HT-29 (cell line): Measurements from ENCODE around the gene ELMO3. TPM values are rescaled to one million over a fixed set of nuclear protein-coding genes. Genes with fewer than 3 reads are reported as not detected.

Source experiments
- DNase-seq: peaks from one replicate; pipeline ENCODE4 v3.0.0-alpha.2; 2015; ENCODE audit warnings: low spot score
- total RNA-seq: library from RNA; depleted of rRNA; stranded (reverse); fragments of >200 nt; shearing (Covaris generic); gene quantifications from 2 replicates; pipeline ENCODE4 v1.2.3, GENCODE V29; 2014

Gene ELMO3
- total RNA-seq, 1 experiment from 2014 or later = 57.4 TPM

- no peak for DNase-seq
Observed at GRCh38 chr16:67213197-67214019, 14.5 kb downstream of the ELMO3 start.

GRCh38 chr16:67215706-67216105 is 16.8 kb downstream of the ELMO3 start:
- DNase-seq = no peak

GRCh38 chr16:67216612-67217490 is 17.9 kb downstream of the ELMO3 start:
- no peak for DNase-seq

DNA sequence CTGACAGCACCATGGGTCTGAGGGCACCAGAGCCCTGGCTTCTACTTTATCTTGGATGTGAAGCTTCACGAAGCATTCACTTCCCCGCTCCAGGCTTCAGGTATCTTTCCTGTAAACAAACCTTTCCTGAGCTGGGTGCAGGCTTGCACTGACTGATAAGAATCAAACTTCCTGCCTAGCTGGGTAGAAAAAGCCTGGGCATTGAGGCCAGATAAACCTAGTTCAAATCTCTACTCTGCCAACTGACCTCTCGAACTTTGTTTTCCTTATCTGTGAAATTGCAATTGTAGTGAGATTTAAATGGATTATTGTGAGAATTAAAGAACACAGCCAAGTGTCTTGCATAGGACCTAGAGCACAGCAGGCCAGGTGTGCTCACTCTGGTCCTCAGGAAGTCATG is 25.1 kb downstream of the ELMO3 start:
- DNase-seq = no peak

DNA sequence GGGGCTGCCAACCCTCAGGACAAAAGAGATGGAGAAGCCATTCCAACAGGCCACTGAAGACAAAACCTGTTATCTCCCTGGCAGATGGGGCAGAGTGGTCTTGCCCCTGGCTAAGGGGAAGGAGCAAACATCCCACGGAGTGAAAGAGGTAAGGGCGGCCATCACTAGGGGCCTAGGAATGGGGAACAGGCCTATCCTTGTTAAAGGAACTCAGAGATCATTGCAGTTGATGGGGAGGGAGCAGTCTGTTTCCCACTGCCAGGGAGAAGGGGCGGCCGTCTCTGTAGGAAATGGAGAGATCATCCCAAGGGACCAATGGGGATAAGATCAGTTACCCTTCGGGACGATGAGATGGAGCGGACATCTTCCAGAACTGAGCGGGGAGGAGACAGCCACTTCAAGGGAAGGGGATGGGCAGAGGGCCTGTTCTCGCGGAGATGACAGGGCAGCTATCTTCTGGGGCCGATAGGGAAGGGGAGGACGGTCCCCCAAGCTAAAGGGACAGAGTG is 27.4 kb downstream of the ELMO3 start:
- no peak for DNase-seq

DNA sequence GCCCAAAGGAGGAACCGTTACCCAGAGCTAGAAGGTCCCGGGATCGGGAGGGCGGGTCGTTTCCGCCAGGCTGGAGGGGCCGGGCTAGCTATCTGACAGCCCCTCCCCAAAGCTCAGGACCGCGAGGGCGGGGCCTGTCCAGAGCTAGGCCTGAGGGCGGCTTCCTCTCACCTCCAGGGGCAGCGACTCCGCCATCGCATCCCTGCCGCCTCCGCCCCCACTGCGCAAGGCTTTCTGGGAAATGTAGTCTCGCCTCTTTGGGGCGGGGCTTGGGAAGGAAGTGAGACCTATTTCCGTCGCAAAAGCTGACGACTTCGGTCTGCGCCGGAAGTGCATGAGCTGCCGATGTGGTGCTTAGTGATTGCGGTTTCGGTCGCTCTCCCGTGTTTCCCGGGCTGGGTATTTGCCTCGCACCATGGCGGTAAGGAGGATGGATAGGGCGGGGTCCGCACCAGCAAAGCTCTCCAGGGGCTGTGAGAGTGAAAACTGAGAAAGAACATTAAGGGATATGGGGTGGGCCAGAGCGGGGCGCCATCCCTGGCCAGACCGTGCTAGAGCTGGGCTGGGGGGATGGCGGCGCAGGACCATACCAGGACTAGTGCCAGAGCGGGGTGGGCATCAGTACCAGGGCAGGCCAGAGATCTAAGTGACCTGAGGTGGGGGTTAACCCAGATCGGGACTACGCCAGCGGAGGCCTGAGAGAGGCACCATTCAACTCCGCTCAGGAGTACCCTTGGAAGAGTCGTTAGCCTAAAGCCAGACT is 28.1 kb downstream of the ELMO3 start, which contains the start of gene TMEM208:
TMEM208 (plus strand) TSS at position 327 of the 763 bp plus-strand sequence; CDS start at position 416, 89 bp downstream.
- DNase-seq = peak; percentile 98

GRCh38 chr16:67227567-67227921 is 28.6 kb downstream of the ELMO3 start:
- no peak for DNase-seq

- no peak for DNase-seq
Observed at GRCh38 chr16:67228034-67228785, 29.3 kb downstream of the ELMO3 start.

DNA sequence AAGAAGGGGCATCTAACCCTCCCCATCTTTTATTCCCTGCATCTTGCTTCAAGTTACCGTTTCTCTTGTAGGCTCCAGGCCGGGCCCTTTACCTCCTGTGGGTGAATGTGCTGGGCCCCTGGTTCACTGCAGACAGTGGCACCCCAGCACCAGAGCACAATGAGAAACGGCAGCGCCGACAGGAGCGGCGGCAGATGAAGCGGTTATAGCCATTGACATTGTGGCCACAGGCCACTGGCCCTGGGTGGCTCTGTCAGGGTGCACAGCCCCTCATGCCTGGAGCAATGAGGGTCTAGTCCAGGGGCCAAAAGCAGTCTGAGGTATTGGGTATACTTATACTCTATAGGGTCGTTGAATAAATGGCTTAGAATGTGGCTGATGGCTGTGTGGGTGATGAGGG is 30.0 kb downstream of the ELMO3 start:
- DNase-seq = no peak

GRCh38 chr16:67229906-67230808 is 31.2 kb downstream of the ELMO3 start:
- DNase-seq = no peak

- DNase-seq = no peak
Observed at GRCh38 chr16:67230809-67231660, 32.1 kb downstream of the ELMO3 start.

DNA sequence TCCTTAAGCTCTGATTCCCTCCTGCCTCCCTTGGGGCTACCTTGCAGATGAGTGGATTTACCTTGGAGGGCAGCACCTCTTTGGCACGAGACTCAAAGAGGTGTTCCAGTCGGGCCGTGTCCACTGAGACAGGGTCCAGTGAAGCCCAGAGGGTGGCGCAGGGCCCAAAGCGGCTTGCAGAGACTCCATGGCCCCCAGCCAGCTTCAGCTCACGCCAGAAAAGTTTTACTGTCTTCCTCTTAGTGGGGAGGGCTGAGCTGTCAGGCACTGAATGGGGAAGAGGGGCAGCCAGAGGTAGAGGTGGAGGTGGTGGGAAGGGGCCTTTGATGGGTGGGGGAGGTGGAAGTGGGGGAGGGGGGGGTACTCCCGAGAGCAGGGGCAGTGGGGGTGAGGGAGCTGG is 34.7 kb downstream of the ELMO3 start:
- no peak for DNase-seq

DNA sequence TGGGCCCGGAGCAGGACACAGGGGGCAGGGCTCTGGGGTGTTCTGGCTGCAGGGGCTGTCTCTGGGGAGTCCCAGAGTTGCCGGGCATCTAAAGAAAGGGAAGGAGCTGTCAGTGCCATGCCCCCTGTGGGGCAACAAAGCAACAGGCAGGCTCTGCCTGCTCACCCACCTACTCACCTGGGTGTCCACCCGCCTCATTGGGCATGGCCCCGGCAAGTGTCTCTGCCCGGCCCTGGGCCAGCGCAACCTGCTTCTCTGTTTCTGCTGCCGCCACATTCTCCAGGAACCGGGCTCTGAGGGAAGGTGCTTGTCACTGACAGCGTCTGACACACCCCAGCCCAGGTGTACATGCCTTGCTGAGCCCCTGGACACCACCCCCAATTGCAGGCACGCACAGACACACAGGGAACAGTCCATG is 35.3 kb downstream of the ELMO3 start:
- DNase-seq = no peak

GRCh38 chr16:67235816-67236562 is 37.1 kb downstream of the ELMO3 start:
- DNase-seq = no peak

DNA sequence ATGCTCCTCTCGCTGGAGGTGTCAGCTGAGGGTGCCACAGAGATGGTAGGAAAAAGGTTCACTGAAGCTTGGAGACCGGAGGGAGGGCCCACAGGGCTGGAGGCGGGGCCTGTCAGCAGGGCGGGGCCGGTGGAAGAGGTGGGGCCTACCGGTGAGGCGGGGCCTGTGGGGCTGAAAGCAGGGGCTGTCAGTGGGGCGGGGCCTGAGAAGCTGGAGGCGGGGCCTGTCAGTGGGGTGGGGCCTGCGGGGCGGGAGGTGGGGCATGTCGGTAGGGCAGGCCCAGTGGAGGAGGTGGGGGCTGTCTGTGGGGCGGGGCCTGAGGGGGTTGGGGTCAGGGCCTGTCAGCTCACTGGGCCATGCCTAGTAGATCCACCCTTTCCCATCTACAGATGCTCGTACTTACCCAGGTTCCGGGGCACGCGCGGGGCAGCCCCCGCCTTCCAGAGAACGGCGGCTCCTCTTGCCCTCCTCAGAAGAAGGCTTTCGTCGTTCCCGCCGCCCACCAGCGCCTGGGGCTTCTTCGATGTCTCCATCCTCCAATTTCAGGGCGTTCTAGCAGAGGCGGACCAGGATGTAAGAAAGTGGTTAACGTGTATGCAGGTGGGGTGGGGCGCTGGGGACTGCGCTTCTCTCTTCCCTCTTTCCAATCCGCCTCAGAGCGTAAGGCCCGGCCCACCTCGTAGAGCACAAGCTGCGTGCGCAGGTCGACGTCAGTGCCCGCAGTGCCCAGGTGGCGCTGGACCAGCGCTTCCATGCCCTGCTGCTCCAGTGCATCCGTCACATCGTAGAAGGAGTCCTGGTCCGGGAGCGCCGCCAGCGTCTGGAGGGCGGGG is 37.8 kb downstream of the ELMO3 start:
- DNase-seq = peak; percentile 68

- no peak for DNase-seq
Observed at GRCh38 chr16:67237396-67238277, 38.7 kb downstream of the ELMO3 start.
